Panc1 (cell line): ENCODE data around the gene OR6B2. TPM values are rescaled to one million over a fixed set of nuclear protein-coding genes. Genes with fewer than 3 reads are reported as not detected.

Experiments used
- ATAC-seq: fragments of 200-7000 bp; cut with Tn5 transposase; 2 replicates; pipeline ENCODE4 v1.9.1; 2020; ENCODE audit warnings: mild to moderate bottlenecking, moderate library complexity
- BruUV-seq: library from RNA; stranded (reverse); fragments of 400-500 nt; replicated peaks from 2 replicates; lab custom pipeline; 2021; lab: Mats Ljungman, UMichigan
- CTCF ChIA-PET: fragments of 300-600 bp; sonication (Branson Sonifier 250); formaldehyde crosslinking; loops from one replicate; lab custom pipeline; 2022; ENCODE audit warnings: antibody characterized with exemption; lab: Charles Lee
- POLR2A ChIA-PET: fragments of 300-600 bp; sonication (Branson Sonifier 250); formaldehyde crosslinking; loops from one replicate; lab custom pipeline; 2022; ENCODE audit warnings: antibody characterized with exemption; lab: Charles Lee
- DNase-seq: peaks from one replicate; pipeline ENCODE4 v3.0.0-alpha.2; 2010; ENCODE audit warnings: low read depth, low spot score
- H3K27ac ChIP-seq: 2 replicates; pipeline ENCODE4 v1.5.1; 2011; ENCODE audit warnings: mild to moderate bottlenecking, low read length, inconsistent platforms
- H3K27me3 ChIP-seq: fragments of 200-500 bp; sonication (Bioruptor generic); 2 replicates; pipeline ENCODE4 v1.6.0; 2014; ENCODE audit warnings: low read length, inconsistent platforms; ENCODE audit not compliant: control insufficient read depth, insufficient read depth
- H3K36me3 ChIP-seq: fragments of 200-500 bp; sonication (Bioruptor generic); 2 replicates; pipeline ENCODE4 v1.5.1; 2014; ENCODE audit warnings: inconsistent platforms, mild to moderate bottlenecking, low read length, moderate library complexity; ENCODE audit not compliant: control insufficient read depth, insufficient read depth
- H3K4me1 ChIP-seq: 2 replicates; pipeline ENCODE4 v1.5.1; 2011; ENCODE audit warnings: inconsistent platforms, mild to moderate bottlenecking, low read length, moderate library complexity; ENCODE audit not compliant: control insufficient read depth, insufficient read depth
- H3K4me3 ChIP-seq, 2 experiments: 2 replicates each; pipeline ENCODE4 v1.5.1; 2011 to 2012; ENCODE audit warnings: low read depth in 2 of 2, low read length in 2 of 2, mild to moderate bottlenecking in 2 of 2, inconsistent platforms in 1 of 2, moderate library complexity in 1 of 2
- H3K9me3 ChIP-seq: fragments of 200-500 bp; sonication (Bioruptor generic); 2 replicates; pipeline ENCODE4 v1.5.1; 2014; ENCODE audit warnings: low read depth, mild to moderate bottlenecking, inconsistent platforms, low read length, moderate library complexity; ENCODE audit not compliant: control insufficient read depth, insufficient read depth
- POLR2AphosphoS5 ChIP-seq: IDR thresholded peaks from 2 replicates; pipeline ENCODE4 v1.6.1; 2012; ENCODE audit warnings: mild to moderate bottlenecking, low read depth, low read length, moderate library complexity
- SIN3A ChIP-seq: IDR thresholded peaks from 2 replicates; pipeline ENCODE4 v1.6.1; 2012; ENCODE audit warnings: low read depth, mild to moderate bottlenecking, low read length, moderate library complexity, borderline replicate concordance; ENCODE audit not compliant: insufficient read depth
- TCF7L2 ChIP-seq: IDR thresholded peaks from 2 replicates; pipeline ENCODE4 v1.6.1; 2011; ENCODE audit warnings: mild to moderate bottlenecking, low read depth, low read length, inconsistent platforms
- in situ Hi-C: cut with HindIII; loops from 2 replicates; pipeline ENCODE4 v1.10.0; 2016; ENCODE audit warnings: low sequenced_read_pairs, low pct_unique_long_range_greater_than_20kb
- intact Hi-C: fragments of 100-400 bp; cut with micrococcal nuclease; formaldehyde crosslinking; loops from one replicate; pipeline ENCODE4 v1.10.0; 2022; ENCODE audit not compliant: unreplicated experiment
- total RNA-seq: library from RNA; stranded (reverse); gene quantifications from one replicate; pipeline ENCODE4 v1.2.1, GENCODE V29; 2021; ENCODE audit not compliant: unreplicated experiment
- TF ChIP-seq, protein P1 (sequence below), 2 experiments: IDR thresholded peaks; 2 replicates each; pipeline ENCODE4 v1.6.1; 2011 to 2012; ENCODE audit warnings: low read depth in 2 of 2, control low read depth in 1 of 2, low read length in 1 of 2, mild to moderate bottlenecking in 1 of 2, moderate library complexity in 1 of 2; ENCODE audit not compliant: insufficient read depth in 1 of 2
- TF ChIP-seq, protein P2 (sequence below): fragments of 450-650 bp; IDR thresholded peaks from 2 replicates; pipeline ENCODE4 v1.5.1; 2017; ENCODE audit warnings: mild to moderate bottlenecking

OR6B2 gene
- total RNA-seq, 1 experiment from 2014 or later: not detected

DNA sequence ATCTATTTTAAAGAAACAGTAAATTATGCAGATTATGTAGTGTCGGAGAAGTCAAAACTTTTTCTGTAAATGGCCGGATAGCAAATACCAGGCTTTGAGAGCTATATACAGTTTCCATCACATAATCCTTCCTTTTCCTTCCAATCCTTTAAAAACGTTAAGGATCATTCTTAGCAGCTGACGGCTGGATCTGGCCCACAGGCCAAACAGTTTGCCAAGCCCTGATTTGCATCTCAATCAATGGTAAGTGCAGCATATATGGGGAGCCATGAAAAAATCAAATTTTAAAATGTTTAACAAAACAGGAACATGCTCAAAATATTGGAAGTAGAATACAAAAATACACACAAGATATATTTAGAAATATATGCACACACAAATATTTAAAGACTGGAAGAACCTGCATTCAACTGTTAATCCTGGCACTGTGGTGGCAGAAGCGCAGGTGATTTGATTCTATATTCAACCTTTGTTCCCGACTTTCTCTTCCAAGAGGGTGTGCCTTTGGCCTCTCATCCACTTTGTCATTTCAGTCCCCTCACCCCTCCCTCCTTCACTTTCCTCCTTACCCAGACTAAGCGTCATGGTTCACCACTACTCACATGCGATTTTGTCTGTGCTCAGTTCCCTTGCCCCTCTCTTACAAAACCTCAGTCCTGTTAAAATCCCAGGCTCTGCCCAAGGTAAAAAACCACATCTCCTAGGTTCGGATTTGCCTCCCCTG is 32.4 kb downstream of the OR6B2 start:
- Histone ChIP-seq H3K9me3 (no peaks in the 10 kb centered on the region), H3K4me1 (no peaks in the 10 kb centered on the region), H3K27me3 (no peaks in the 10 kb centered on the region), H3K36me3 (peaks cover 16% of the 10 kb centered on the region; the same call in 1 of the 2 replicates), H3K27ac (no peak overlapping the region), H3K4me3 (no peak overlapping the region)
- intact Hi-C loops: no loop called here
- BruUV-seq: TSS peak; percentile 23
- POLR2A ChIA-PET: no interaction called here
- CTCF ChIA-PET: no interaction called here
- in situ Hi-C loops: no loop called here
- TF ChIP-seq SIN3A: no peak
- TF ChIP-seq, protein P1, sequence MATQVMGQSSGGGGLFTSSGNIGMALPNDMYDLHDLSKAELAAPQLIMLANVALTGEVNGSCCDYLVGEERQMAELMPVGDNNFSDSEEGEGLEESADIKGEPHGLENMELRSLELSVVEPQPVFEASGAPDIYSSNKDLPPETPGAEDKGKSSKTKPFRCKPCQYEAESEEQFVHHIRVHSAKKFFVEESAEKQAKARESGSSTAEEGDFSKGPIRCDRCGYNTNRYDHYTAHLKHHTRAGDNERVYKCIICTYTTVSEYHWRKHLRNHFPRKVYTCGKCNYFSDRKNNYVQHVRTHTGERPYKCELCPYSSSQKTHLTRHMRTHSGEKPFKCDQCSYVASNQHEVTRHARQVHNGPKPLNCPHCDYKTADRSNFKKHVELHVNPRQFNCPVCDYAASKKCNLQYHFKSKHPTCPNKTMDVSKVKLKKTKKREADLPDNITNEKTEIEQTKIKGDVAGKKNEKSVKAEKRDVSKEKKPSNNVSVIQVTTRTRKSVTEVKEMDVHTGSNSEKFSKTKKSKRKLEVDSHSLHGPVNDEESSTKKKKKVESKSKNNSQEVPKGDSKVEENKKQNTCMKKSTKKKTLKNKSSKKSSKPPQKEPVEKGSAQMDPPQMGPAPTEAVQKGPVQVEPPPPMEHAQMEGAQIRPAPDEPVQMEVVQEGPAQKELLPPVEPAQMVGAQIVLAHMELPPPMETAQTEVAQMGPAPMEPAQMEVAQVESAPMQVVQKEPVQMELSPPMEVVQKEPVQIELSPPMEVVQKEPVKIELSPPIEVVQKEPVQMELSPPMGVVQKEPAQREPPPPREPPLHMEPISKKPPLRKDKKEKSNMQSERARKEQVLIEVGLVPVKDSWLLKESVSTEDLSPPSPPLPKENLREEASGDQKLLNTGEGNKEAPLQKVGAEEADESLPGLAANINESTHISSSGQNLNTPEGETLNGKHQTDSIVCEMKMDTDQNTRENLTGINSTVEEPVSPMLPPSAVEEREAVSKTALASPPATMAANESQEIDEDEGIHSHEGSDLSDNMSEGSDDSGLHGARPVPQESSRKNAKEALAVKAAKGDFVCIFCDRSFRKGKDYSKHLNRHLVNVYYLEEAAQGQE (IDR thresholded peaks at IDR 0.05; ENCODE audit: insufficient read depth in 1 of 2, low read depth in 2 of 2, low read length in 1 of 2): no peak
- no peak for TF ChIP-seq TCF7L2
- TF ChIP-seq POLR2AphosphoS5: no peak
- TF ChIP-seq, protein P2, sequence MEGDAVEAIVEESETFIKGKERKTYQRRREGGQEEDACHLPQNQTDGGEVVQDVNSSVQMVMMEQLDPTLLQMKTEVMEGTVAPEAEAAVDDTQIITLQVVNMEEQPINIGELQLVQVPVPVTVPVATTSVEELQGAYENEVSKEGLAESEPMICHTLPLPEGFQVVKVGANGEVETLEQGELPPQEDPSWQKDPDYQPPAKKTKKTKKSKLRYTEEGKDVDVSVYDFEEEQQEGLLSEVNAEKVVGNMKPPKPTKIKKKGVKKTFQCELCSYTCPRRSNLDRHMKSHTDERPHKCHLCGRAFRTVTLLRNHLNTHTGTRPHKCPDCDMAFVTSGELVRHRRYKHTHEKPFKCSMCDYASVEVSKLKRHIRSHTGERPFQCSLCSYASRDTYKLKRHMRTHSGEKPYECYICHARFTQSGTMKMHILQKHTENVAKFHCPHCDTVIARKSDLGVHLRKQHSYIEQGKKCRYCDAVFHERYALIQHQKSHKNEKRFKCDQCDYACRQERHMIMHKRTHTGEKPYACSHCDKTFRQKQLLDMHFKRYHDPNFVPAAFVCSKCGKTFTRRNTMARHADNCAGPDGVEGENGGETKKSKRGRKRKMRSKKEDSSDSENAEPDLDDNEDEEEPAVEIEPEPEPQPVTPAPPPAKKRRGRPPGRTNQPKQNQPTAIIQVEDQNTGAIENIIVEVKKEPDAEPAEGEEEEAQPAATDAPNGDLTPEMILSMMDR: no peak
- DNase-seq (no peak), ATAC-seq (no peak)

DNA sequence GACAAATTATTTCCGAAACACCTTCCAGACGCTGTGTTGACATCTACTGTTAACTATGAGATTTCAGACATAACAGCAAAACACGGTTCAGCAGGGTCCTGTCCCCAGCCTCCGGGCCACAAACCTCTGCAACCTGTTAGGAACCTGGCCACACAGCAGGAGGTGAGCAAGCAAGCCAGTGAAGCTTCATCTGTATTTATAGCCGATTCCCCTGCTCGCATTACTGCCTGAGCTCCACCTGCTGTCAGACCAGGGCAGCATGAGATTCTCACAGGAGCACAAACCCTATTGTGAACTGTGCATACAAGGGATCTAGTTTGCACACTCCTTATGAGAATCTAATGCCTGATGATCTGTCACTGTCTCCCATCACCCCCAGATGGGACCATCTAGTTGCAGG is 36.1 kb downstream of the OR6B2 start:
- Histone ChIP-seq H3K36me3 (peaks cover 15% of the 10 kb centered on the region), H3K4me1 (no peaks in the 10 kb centered on the region), H3K9me3 (no peaks in the 10 kb centered on the region), H3K27me3 (no peaks in the 10 kb centered on the region), H3K27ac (no peak overlapping the region), H3K4me3 (no peak overlapping the region)
- no peak for DNase-seq
- TF ChIP-seq POLR2AphosphoS5: no peak
- no peak for TF ChIP-seq SIN3A
- TF ChIP-seq, protein P1 (IDR thresholded peaks at IDR 0.05; ENCODE audit: insufficient read depth in 1 of 2, low read depth in 2 of 2, low read length in 1 of 2): no peak
- TF ChIP-seq TCF7L2: no peak
- TF ChIP-seq, protein P2: no peak
- in situ Hi-C loops: no loop called here
- no TSS peak for BruUV-seq
- no peak for ATAC-seq
- ChIA-PET CTCF (no interaction called here), POLR2A (interaction anchor here (0.6 kb wide), 1 partner anchor 9 kb away, joined by 11 read pairs; no protein-coding TSS in a partner anchor)
- intact Hi-C loops: no loop called here
